Measurements from ENCODE around the gene CHRNB2.

DNA sequence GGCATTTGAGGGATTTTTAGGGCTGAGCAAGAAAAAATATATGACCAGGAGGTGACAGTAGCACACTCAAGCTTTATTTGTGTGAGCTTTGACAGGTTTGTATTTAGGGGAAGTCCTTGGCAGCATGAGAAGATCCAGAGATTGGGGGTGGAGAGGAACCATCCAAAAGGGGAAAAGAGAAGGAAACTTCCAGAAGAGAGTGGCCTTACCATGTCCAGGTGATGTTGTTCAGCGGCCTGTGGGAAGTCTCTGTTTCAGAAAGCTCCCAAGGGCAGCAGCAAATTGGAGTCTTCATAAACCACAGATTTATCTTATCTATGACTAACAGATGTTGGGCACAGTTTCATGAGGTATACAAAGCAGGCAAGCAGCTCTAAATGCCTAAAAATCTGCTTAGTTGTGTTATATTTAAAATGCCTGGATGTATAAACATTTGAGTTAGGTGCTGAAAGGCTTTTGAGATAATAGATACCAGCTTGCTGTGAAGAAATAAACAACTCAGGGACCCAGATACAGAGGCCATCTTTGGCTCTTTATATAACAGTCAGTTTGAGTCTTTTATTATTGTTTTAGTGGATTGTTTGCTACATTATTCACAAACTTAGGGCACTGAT lies 61.6 kb downstream of the CHRNB2 start:
- TF ChIP-seq, protein P1, sequence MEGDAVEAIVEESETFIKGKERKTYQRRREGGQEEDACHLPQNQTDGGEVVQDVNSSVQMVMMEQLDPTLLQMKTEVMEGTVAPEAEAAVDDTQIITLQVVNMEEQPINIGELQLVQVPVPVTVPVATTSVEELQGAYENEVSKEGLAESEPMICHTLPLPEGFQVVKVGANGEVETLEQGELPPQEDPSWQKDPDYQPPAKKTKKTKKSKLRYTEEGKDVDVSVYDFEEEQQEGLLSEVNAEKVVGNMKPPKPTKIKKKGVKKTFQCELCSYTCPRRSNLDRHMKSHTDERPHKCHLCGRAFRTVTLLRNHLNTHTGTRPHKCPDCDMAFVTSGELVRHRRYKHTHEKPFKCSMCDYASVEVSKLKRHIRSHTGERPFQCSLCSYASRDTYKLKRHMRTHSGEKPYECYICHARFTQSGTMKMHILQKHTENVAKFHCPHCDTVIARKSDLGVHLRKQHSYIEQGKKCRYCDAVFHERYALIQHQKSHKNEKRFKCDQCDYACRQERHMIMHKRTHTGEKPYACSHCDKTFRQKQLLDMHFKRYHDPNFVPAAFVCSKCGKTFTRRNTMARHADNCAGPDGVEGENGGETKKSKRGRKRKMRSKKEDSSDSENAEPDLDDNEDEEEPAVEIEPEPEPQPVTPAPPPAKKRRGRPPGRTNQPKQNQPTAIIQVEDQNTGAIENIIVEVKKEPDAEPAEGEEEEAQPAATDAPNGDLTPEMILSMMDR (IDR thresholded peaks at IDR 0.05), result no peak
- no peak for TF ChIP-seq EZH2 (IDR thresholded peaks at IDR 0.05)

Measured in neural progenitor cell (in vitro differentiated cells).